Prostate gland (tissue), 2 donors: ENCODE results near the gene ADNP.

Source experiments
- CTCF ChIP-seq, 4 experiments: fragments of 200-600 bp in 2 of 4; fragments of 450-650 bp in 2 of 4; sonication (generic) in 2 of 4; IDR thresholded peaks; 1 replicate in 3 of 4; 2 replicates in 1 of 4; pipeline ENCODE4 v1.5.1; 2016 to 2019; ENCODE audit warnings: antibody characterized with exemption in 4 of 4, mild to moderate bottlenecking in 2 of 4, moderate library complexity in 2 of 4
- POLR2A ChIP-seq: fragments of 450-650 bp; IDR thresholded peaks from one replicate; pipeline ENCODE4 v1.6.1; 2016; ENCODE audit warnings: antibody characterized with exemption, mild to moderate bottlenecking
- POLR2AphosphoS5 ChIP-seq: sonication (generic); formaldehyde crosslinking; IDR thresholded peaks from one replicate; pipeline ENCODE4 v1.6.1; 2017; ENCODE audit warnings: antibody characterized with exemption

DNA sequence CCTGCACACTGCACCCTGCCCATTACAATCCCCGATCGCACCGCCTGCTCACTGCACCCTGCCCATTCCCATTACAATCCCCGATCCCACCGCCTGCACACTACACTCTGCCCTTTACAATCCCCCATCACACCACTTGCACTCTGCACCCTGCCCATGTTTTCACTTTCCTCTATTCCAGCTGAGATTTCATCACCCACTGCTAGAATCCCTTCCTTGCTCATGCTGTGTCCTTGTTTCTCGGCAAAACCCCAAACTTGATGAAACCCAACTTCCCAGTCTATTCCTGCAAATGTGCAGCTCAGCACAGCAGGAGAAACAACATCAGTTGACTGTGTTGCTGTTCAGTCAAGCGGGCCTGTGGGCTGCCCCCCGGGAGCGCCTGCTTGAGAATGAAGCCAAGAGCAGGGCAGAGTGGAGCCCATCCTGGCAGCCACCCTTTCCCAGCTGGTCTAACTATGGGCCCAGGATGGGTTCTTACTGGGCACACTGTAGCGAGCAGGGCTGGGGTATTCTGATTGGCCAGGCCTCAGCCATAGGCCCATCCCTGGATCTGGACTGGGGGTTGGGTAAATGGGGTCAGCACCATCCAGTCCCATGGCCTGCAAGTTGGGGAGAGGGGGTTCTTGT is 44.6 kb upstream of the ADNP start:
- TF ChIP-seq POLR2A = no peak
- TF ChIP-seq CTCF (IDR thresholded peaks at IDR 0.05) = no peak
- no peak for TF ChIP-seq POLR2AphosphoS5
